ENCODE measurements around the gene YOD1. TPM values are rescaled to one million over a fixed set of nuclear protein-coding genes. Genes with fewer than 3 reads are reported as not detected.

The YOD1 gene
- total RNA-seq, 1 donor from 2014 or later, result 13.0 TPM

DNA sequence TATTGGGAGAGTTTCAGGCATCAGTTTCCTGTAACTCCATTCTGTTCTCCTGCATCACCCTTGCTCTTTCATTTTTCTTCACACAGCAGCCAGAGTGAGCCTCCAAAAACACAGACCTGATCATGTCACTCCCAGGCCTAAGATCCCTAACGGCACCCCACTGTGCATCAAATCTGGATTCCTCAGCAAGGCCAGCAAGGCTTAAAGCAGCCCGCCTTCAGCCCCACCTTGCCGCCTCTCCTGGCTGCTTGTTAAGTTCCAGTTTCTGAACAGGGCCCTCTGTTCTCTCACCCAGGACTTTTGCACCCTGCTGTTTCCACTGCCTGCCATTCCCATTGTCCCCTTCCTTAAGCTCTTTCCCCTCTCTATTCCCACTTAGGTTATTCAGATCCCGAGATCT lies 47.8 kb downstream of the YOD1 start:
- no peaks in the 10 kb centered on the region for H3K36me3 ChIP-seq (ENCODE audit: control insufficient read depth in 3 of 3, insufficient read depth in 3 of 3, low read length in 3 of 3)
- no peak overlapping the region for H3K4me3 ChIP-seq (ENCODE audit: low read length in 3 of 3)
- H3K27ac ChIP-seq (ENCODE audit: low read depth, low read length), result no peak overlapping the region
- no peaks in the 10 kb centered on the region for H3K4me1 ChIP-seq (ENCODE audit: control insufficient read depth in 3 of 3, insufficient read depth in 3 of 3, low read length in 3 of 3)
- H3K9me3 ChIP-seq (ENCODE audit: control insufficient read depth in 3 of 3, low read length in 3 of 3), result no peaks in the 10 kb centered on the region
- no peaks in the 10 kb centered on the region for H3K27me3 ChIP-seq (ENCODE audit: control insufficient read depth in 3 of 3, insufficient read depth in 3 of 3, low read length in 3 of 3)
- no peak overlapping the region for H3K9ac ChIP-seq (ENCODE audit: low read depth in 1 of 3, low read length in 3 of 3)

DNA sequence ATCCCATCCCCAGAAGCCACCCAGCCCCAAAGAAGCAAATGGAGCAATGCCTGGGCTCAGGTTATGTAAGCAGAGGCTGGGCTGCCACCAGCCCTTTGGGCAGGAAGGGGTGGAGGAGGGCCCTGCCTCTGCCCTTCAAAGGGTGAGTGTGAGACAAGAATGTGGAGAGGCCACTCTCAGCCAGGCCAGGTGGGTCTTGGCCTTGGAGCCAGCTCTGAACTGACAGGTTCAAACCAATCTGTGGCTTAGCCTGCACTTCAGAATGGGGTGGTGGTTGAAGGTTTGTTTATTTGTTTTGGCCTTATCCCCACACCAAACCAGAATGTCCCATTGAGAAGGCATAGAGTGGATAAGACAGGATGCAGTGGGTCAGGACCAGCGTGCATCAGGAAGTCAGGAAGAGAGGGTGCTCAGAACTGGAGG lies 48.3 kb downstream of the YOD1 start:
- H3K36me3 ChIP-seq (ENCODE audit: control insufficient read depth in 3 of 3, insufficient read depth in 3 of 3, low read length in 3 of 3), result no peaks in the 10 kb centered on the region
- no peak overlapping the region for H3K4me3 ChIP-seq (ENCODE audit: low read length in 3 of 3)

DNA sequence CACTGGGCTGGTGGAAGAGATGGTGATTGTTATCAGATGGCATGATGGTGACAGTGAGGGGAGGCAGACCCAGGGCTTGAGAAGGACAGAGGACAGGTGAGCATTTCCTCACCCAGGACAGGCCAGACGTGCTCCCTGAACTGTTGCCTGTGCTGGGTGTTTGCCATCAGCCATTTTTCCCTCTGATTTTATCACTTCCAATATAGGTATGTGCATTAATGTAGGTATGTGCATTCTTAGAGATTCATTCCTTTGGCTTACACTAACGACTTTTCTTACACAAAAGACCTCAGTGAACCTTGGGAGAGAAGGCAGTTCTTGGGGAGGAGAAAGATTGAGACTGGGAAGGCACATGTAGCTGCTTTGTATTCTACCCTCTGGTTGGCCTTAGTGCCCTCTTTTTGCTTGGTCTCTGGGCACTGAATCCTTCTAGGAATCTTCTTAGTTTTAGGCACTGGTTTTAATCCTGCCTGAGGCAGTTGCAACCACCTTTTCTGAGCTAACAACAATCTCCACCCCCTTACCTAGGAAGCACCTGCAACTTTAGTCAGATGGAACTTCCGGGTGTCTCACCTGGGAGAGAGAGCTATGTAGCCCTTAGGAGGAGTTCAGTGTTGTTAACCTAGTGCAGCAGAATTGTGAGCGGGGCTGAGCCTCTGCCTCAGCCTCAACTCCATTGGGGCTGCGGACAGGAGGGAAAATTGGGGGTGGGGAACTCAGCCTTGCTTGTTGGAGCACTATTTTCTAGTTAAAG lies 49.3 kb downstream of the YOD1 start:
- Histone ChIP-seq H3K9ac (ENCODE audit: low read depth in 1 of 3, low read length in 3 of 3) (no peak overlapping the region), H3K36me3 (ENCODE audit: control insufficient read depth in 3 of 3, insufficient read depth in 3 of 3, low read length in 3 of 3) (no peaks in the 10 kb centered on the region), H3K4me3 (ENCODE audit: low read length in 3 of 3) (no peak overlapping the region), H3K4me1 (ENCODE audit: control insufficient read depth in 3 of 3, insufficient read depth in 3 of 3, low read length in 3 of 3) (no peaks in the 10 kb centered on the region), H3K27me3 (ENCODE audit: control insufficient read depth in 3 of 3, insufficient read depth in 3 of 3, low read length in 3 of 3) (no peaks in the 10 kb centered on the region), H3K9me3 (ENCODE audit: control insufficient read depth in 3 of 3, low read length in 3 of 3) (no peaks in the 10 kb centered on the region), H3K27ac (ENCODE audit: low read depth, low read length) (no peak overlapping the region)

More for the DNA sequence above, 48.3 kb downstream of the YOD1 start:
- Histone ChIP-seq H3K9ac (ENCODE audit: low read depth in 1 of 3, low read length in 3 of 3) (no peak overlapping the region), H3K27ac (ENCODE audit: low read depth, low read length) (no peak overlapping the region), H3K9me3 (ENCODE audit: control insufficient read depth in 3 of 3, low read length in 3 of 3) (no peaks in the 10 kb centered on the region), H3K4me1 (ENCODE audit: control insufficient read depth in 3 of 3, insufficient read depth in 3 of 3, low read length in 3 of 3) (no peaks in the 10 kb centered on the region), H3K27me3 (ENCODE audit: control insufficient read depth in 3 of 3, insufficient read depth in 3 of 3, low read length in 3 of 3) (no peaks in the 10 kb centered on the region)

DNA sequence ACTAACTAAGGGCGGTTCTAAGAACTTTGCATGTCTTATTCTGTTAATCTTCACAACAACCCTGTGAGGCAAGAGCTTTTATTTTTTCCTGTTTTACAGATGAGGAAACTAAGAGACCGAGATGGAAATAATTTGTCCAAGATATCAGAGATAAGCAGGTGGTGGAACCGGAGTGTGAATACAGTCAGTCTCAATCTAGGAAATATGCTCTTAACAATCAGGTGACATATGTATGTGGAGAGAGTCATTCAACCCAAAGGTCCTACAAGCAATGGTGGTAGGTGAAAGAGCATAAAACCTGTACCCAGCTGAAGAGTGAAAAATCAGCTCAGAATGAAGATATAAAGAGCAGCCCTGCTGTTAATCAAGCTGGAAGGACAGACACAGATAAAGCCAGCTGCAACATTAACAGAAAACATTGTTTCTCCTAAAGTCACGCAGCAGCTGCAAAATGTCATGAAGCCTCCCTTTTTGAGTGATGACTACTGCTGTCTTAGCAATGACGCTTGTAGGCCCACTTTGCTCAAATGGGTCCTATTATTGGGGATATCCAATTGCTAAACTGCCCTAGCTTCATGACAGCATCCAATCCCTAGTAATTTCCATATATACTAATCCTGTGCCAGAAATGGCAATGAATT lies 50.2 kb downstream of the YOD1 start:
- H3K27ac ChIP-seq (ENCODE audit: low read depth, low read length), result no peak overlapping the region
- no peaks in the 10 kb centered on the region for H3K36me3 ChIP-seq (ENCODE audit: control insufficient read depth in 3 of 3, insufficient read depth in 3 of 3, low read length in 3 of 3)
- no peaks in the 10 kb centered on the region for H3K9me3 ChIP-seq (ENCODE audit: control insufficient read depth in 3 of 3, low read length in 3 of 3)
- no peak overlapping the region for H3K4me3 ChIP-seq (ENCODE audit: low read length in 3 of 3)
- no peak overlapping the region for H3K9ac ChIP-seq (ENCODE audit: low read depth in 1 of 3, low read length in 3 of 3)
- no peaks in the 10 kb centered on the region for H3K4me1 ChIP-seq (ENCODE audit: control insufficient read depth in 3 of 3, insufficient read depth in 3 of 3, low read length in 3 of 3)
- H3K27me3 ChIP-seq (ENCODE audit: control insufficient read depth in 3 of 3, insufficient read depth in 3 of 3, low read length in 3 of 3), result no peaks in the 10 kb centered on the region

DNA sequence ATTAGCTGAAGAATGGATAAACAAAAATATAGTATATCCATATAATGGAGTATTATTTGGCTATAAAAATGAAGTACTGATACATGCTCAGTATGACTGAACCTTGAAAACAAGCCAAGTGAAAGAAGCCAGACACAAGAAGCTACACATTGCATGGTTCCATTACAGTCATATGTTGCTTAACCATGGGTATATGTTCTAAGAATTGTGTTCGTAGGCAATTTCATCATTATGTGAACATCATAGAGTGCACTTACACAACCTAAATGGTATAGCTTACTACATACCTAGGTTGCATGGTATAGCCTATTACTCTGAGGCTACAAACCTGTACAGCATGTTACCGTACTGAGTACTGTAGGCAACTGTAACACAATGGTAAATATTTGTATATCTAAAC lies 52.2 kb downstream of the YOD1 start:
- no peaks in the 10 kb centered on the region for H3K27me3 ChIP-seq (ENCODE audit: control insufficient read depth in 3 of 3, insufficient read depth in 3 of 3, low read length in 3 of 3)
- no peak overlapping the region for H3K9ac ChIP-seq (ENCODE audit: low read depth in 1 of 3, low read length in 3 of 3)
- no peak overlapping the region for H3K27ac ChIP-seq (ENCODE audit: low read depth, low read length)
- H3K4me3 ChIP-seq (ENCODE audit: low read length in 3 of 3), result no peak overlapping the region
- H3K4me1 ChIP-seq (ENCODE audit: control insufficient read depth in 3 of 3, insufficient read depth in 3 of 3, low read length in 3 of 3), result no peaks in the 10 kb centered on the region
- no peaks in the 10 kb centered on the region for H3K36me3 ChIP-seq (ENCODE audit: control insufficient read depth in 3 of 3, insufficient read depth in 3 of 3, low read length in 3 of 3)
- no peaks in the 10 kb centered on the region for H3K9me3 ChIP-seq (ENCODE audit: control insufficient read depth in 3 of 3, low read length in 3 of 3)

Other genes with a start within 250 kb of the YOD1 start
- not detected for gene IL20, start 185.6 kb downstream of the YOD1 start, total RNA-seq
- not detected for gene IL24, start 153.8 kb downstream of the YOD1 start, total RNA-seq
- gene FCMR, start 129.3 kb downstream of the YOD1 start, total RNA-seq, result 0.52 TPM
- under 0.01 TPM for gene PIGR, start 104.7 kb downstream of the YOD1 start, total RNA-seq
- not detected for gene FCAMR, start 80.7 kb downstream of the YOD1 start, total RNA-seq
- gene C1orf116, start 18.5 kb downstream of the YOD1 start, total RNA-seq, result not detected
- gene PFKFB2, start 2.1 kb upstream of the YOD1 start, total RNA-seq, result 3.7 TPM
- not detected for gene C4BPB, start 37.7 kb upstream of the YOD1 start, total RNA-seq
- gene C4BPA, start 53.0 kb upstream of the YOD1 start, total RNA-seq, result 0.52 TPM